Left hindlimb (tissue), 1 donor: ENCODE measurements around the gene NLRP3.
"Not testable (repeated sequence)": the region's sequence is repeated elsewhere in the genome, so short reads cannot be mapped to it uniquely, and the experiment has no call there.

Experiments used
- DNase-seq: peaks from one replicate; pipeline ENCODE4 v3.0.0-alpha.2; 2018

NLRP3 gene

GRCh38 chr1:247474367-247474766 lies 58.4 kb downstream of the NLRP3 start:
- DNase-seq: no peak

- DNase-seq: no peak
Measured at GRCh38 chr1:247475793-247476192, 59.8 kb downstream of the NLRP3 start.

GRCh38 chr1:247476328-247477058 lies 60.5 kb downstream of the NLRP3 start:
- not testable (repeated sequence) for DNase-seq

GRCh38 chr1:247482747-247483146 lies 66.8 kb downstream of the NLRP3 start:
- no peak for DNase-seq

- no peak for DNase-seq
Measured at GRCh38 chr1:247487057-247487456, 71.1 kb downstream of the NLRP3 start.

- DNase-seq: no peak
Measured at GRCh38 chr1:247491328-247491727, 75.4 kb downstream of the NLRP3 start.

GRCh38 chr1:247493106-247493505 lies 77.1 kb downstream of the NLRP3 start:
- no peak for DNase-seq

GRCh38 chr1:247494767-247495166 lies 78.8 kb downstream of the NLRP3 start:
- no peak for DNase-seq

- no peak for DNase-seq
Measured at GRCh38 chr1:247496581-247497285, 80.8 kb downstream of the NLRP3 start.
